Measurements from ENCODE around the gene LCP2.

The LCP2 gene

GRCh38 chr5:170339780-170340167, 42.2 kb upstream of the LCP2 start:
- TF ChIP-seq TSHZ2 (CRISPR knock-in tag; IDR thresholded peaks at IDR 0.05) = no peak
- TF ChIP-seq CREB5 (CRISPR knock-in tag; IDR thresholded peaks at IDR 0.05; ENCODE audit: low read depth) = no peak
- no peak for TF ChIP-seq POU6F1 (CRISPR knock-in tag; IDR thresholded peaks at IDR 0.05; ENCODE audit: borderline replicate concordance, low read depth)
- TF ChIP-seq ZC3H10 (CRISPR knock-in tag; IDR thresholded peaks at IDR 0.05) = no peak
- no peak for TF ChIP-seq ZFP3 (CRISPR knock-in tag; IDR thresholded peaks at IDR 0.05)
- TF ChIP-seq TOX (CRISPR knock-in tag; IDR thresholded peaks at IDR 0.05; ENCODE audit: borderline replicate concordance) = no peak
- no peak for TF ChIP-seq BACH2 (CRISPR knock-in tag; IDR thresholded peaks at IDR 0.05; ENCODE audit: borderline replicate concordance)
- ATAC-seq = no peak

GRCh38 chr5:170338933-170339779, 41.6 kb upstream of the LCP2 start:
- no peak for ATAC-seq
- TF ChIP-seq CREB5 (CRISPR knock-in tag; IDR thresholded peaks at IDR 0.05; ENCODE audit: low read depth) = no peak
- no peak for TF ChIP-seq BACH2 (CRISPR knock-in tag; IDR thresholded peaks at IDR 0.05; ENCODE audit: borderline replicate concordance)
- TF ChIP-seq CSDC2 (CRISPR knock-in tag; IDR thresholded peaks at IDR 0.05) = no peak
- no peak for TF ChIP-seq RARB (CRISPR knock-in tag; IDR thresholded peaks at IDR 0.05)
- TF ChIP-seq TOX (CRISPR knock-in tag; IDR thresholded peaks at IDR 0.05; ENCODE audit: borderline replicate concordance) = no peak
- no peak for TF ChIP-seq GLIS3 (CRISPR knock-in tag; IDR thresholded peaks at IDR 0.05)
- no peak for TF ChIP-seq ZFP3 (CRISPR knock-in tag; IDR thresholded peaks at IDR 0.05)
- TF ChIP-seq ZNF70 (CRISPR knock-in tag; IDR thresholded peaks at IDR 0.05) = no peak
- no peak for TF ChIP-seq ARNTL (CRISPR knock-in tag; IDR thresholded peaks at IDR 0.05; ENCODE audit: borderline replicate concordance, low read depth)
- TF ChIP-seq PPARA (CRISPR knock-in tag; IDR thresholded peaks at IDR 0.05; ENCODE audit: borderline replicate concordance) = no peak
- no peak for TF ChIP-seq TSHZ2 (CRISPR knock-in tag; IDR thresholded peaks at IDR 0.05)
- no peak for TF ChIP-seq OSR1 (CRISPR knock-in tag; IDR thresholded peaks at IDR 0.05)
- TF ChIP-seq CSRNP3 (CRISPR knock-in tag; IDR thresholded peaks at IDR 0.05) = no peak
- no peak for TF ChIP-seq SNAI2 (CRISPR knock-in tag; IDR thresholded peaks at IDR 0.05)
- TF ChIP-seq POU6F1 (CRISPR knock-in tag; IDR thresholded peaks at IDR 0.05; ENCODE audit: borderline replicate concordance, low read depth) = no peak
- no peak for TF ChIP-seq ZNF565 (CRISPR knock-in tag; conservative IDR thresholded peaks at IDR 0.05; ENCODE audit: low read depth)

Data from SK-N-SH treated with all-trans-retinoic acid at 6 μM for 48 hours (cell line).